SK-N-SH treated with all-trans-retinoic acid at 6 μM for 48 hours (cell line): ENCODE measurements around the gene PLIN5.

Experiments used
- ATAC-seq: fragments of 200-7000 bp; cut with Tn5 transposase; 3 replicates; pipeline ENCODE4 v1.9.1; 2020; ENCODE audit warnings: mild to moderate bottlenecking, moderate library complexity
- ARNTL ChIP-seq: fragments of 450-650 bp; formaldehyde crosslinking; IDR thresholded peaks from 2 replicates; pipeline ENCODE4 v1.5.0; 2020; ENCODE audit warnings: low read depth, mild to moderate bottlenecking, moderate library complexity, borderline replicate concordance
- BACH2 ChIP-seq: fragments of 250-450 bp; sonication (Bioruptor Pico); IDR thresholded peaks from 2 replicates; pipeline ENCODE4 v1.9.0; 2021; ENCODE audit warnings: mild to moderate bottlenecking, borderline replicate concordance
- CREB5 ChIP-seq: fragments of 250-450 bp; sonication (Bioruptor Pico); IDR thresholded peaks from 2 replicates; pipeline ENCODE4 v1.5.1; 2020; ENCODE audit warnings: low read depth, mild to moderate bottlenecking, moderate library complexity
- CSDC2 ChIP-seq: fragments of 250-450 bp; sonication (Bioruptor Pico); IDR thresholded peaks from 2 replicates; pipeline ENCODE4 v1.5.0; 2020; ENCODE audit warnings: mild to moderate bottlenecking, moderate library complexity
- CSRNP3 ChIP-seq: fragments of 250-450 bp; sonication (Bioruptor Pico); IDR thresholded peaks from 2 replicates; pipeline ENCODE4 v1.5.1; 2021; ENCODE audit warnings: mild to moderate bottlenecking, moderate library complexity
- ESRRG ChIP-seq: fragments of 250-450 bp; sonication (Bioruptor Pico); IDR thresholded peaks from 2 replicates; pipeline ENCODE4 v1.6.1; 2021; ENCODE audit warnings: mild to moderate bottlenecking
- GLIS3 ChIP-seq: fragments of 250-450 bp; sonication (Bioruptor Pico); IDR thresholded peaks from 2 replicates; pipeline ENCODE4 v1.5.0; 2020; ENCODE audit warnings: mild to moderate bottlenecking, moderate library complexity
- ISL1 ChIP-seq: fragments of 250-450 bp; sonication (Bioruptor Pico); IDR thresholded peaks from 2 replicates; pipeline ENCODE4 v2.1.2; 2022; ENCODE audit warnings: mild to moderate bottlenecking, moderate library complexity
- OSR1 ChIP-seq: fragments of 250-450 bp; sonication (Bioruptor Pico); IDR thresholded peaks from 2 replicates; pipeline ENCODE4 v1.8.0; 2022; ENCODE audit warnings: moderate library complexity, mild to moderate bottlenecking, inconsistent platforms
- PATZ1 ChIP-seq: fragments of 250-450 bp; sonication (Bioruptor Pico); IDR thresholded peaks from 2 replicates; pipeline ENCODE4 v1.8.0; 2020; ENCODE audit warnings: mild to moderate bottlenecking, moderate library complexity, borderline replicate concordance
- POU6F1 ChIP-seq: fragments of 250-450 bp; sonication (Bioruptor Pico); IDR thresholded peaks from 2 replicates; pipeline ENCODE4 v1.8.0; 2021; ENCODE audit warnings: low read depth, mild to moderate bottlenecking, moderate library complexity, borderline replicate concordance
- PPARA ChIP-seq: fragments of 250-450 bp; sonication (Bioruptor Pico); IDR thresholded peaks from 2 replicates; pipeline ENCODE4 v1.5.0; 2020; ENCODE audit warnings: mild to moderate bottlenecking, borderline replicate concordance
- RARB ChIP-seq: fragments of 250-450 bp; sonication (Bioruptor Pico); IDR thresholded peaks from 2 replicates; pipeline ENCODE4 v1.8.0; 2021; ENCODE audit warnings: mild to moderate bottlenecking, moderate library complexity
- SNAI2 ChIP-seq: fragments of 250-450 bp; sonication (Bioruptor Pico); IDR thresholded peaks from 2 replicates; pipeline ENCODE4 v1.5.0; 2020; ENCODE audit warnings: mild to moderate bottlenecking, moderate library complexity
- TCF4 ChIP-seq: fragments of 250-450 bp; sonication (Bioruptor Pico); IDR thresholded peaks from 2 replicates; pipeline ENCODE4 v1.8.0; 2021; ENCODE audit warnings: mild to moderate bottlenecking, moderate library complexity, borderline replicate concordance
- TOX ChIP-seq: fragments of 250-450 bp; sonication (Bioruptor Pico); IDR thresholded peaks from 2 replicates; pipeline ENCODE4 v1.8.0; 2021; ENCODE audit warnings: mild to moderate bottlenecking, moderate library complexity, borderline replicate concordance
- TSHZ2 ChIP-seq: fragments of 250-450 bp; sonication (Bioruptor Pico); IDR thresholded peaks from 2 replicates; pipeline ENCODE4 v1.5.0; 2020; ENCODE audit warnings: mild to moderate bottlenecking, moderate library complexity
- ZC3H10 ChIP-seq: fragments of 250-450 bp; sonication (Bioruptor Pico); IDR thresholded peaks from 2 replicates; pipeline ENCODE4 v1.5.1; 2021; ENCODE audit warnings: mild to moderate bottlenecking, moderate library complexity
- ZFP3 ChIP-seq: fragments of 250-450 bp; sonication (Bioruptor Pico); IDR thresholded peaks from 2 replicates; pipeline ENCODE4 v1.5.0; 2020; ENCODE audit warnings: mild to moderate bottlenecking, moderate library complexity
- ZFP30 ChIP-seq: fragments of 450-650 bp; formaldehyde crosslinking; IDR thresholded peaks from 2 replicates; pipeline ENCODE4 v1.5.0; 2022; ENCODE audit warnings: mild to moderate bottlenecking, moderate library complexity
- ZNF70 ChIP-seq: fragments of 450-650 bp; formaldehyde crosslinking; IDR thresholded peaks from 2 replicates; pipeline ENCODE4 v1.5.0; 2020; ENCODE audit warnings: mild to moderate bottlenecking, moderate library complexity

PLIN5 gene

GRCh38 chr19:4557971-4558941 is 23.2 kb upstream of the PLIN5 start:
- no peak for ATAC-seq
- TF ChIP-seq POU6F1: no peak
- no peak for TF ChIP-seq ZFP30 (CRISPR knock-in tag)
- TF ChIP-seq RARB: no peak
- TF ChIP-seq CSDC2: no peak
- TF ChIP-seq SNAI2 (CRISPR knock-in tag): no peak
- TF ChIP-seq TCF4: no peak
- TF ChIP-seq BACH2 (CRISPR knock-in tag): no peak
- no peak for TF ChIP-seq ARNTL (CRISPR knock-in tag)
- no peak for TF ChIP-seq TOX (CRISPR knock-in tag)
- no peak for TF ChIP-seq ZFP3 (CRISPR knock-in tag)
- TF ChIP-seq CREB5: no peak
- TF ChIP-seq ZNF70 (CRISPR knock-in tag): no peak
- no peak for TF ChIP-seq TSHZ2 (CRISPR knock-in tag)

- peak; percentile 24; the same call in 2 of the 3 replicates for ATAC-seq
- TF ChIP-seq BACH2 (CRISPR knock-in tag): no peak
- no peak for TF ChIP-seq ZFP3 (CRISPR knock-in tag)
- no peak for TF ChIP-seq RARB
- TF ChIP-seq GLIS3 (CRISPR knock-in tag): no peak
- no peak for TF ChIP-seq PPARA (CRISPR knock-in tag)
- no peak for TF ChIP-seq PATZ1 (CRISPR knock-in tag)
- TF ChIP-seq CSRNP3 (CRISPR knock-in tag): no peak
- TF ChIP-seq ZC3H10 (CRISPR knock-in tag): no peak
- no peak for TF ChIP-seq ESRRG (CRISPR knock-in tag)
- no peak for TF ChIP-seq SNAI2 (CRISPR knock-in tag)
- TF ChIP-seq ISL1 (CRISPR knock-in tag): no peak
- TF ChIP-seq POU6F1: no peak
- no peak for TF ChIP-seq CREB5
- no peak for TF ChIP-seq TCF4
- TF ChIP-seq ZNF70 (CRISPR knock-in tag): no peak
- TF ChIP-seq OSR1 (CRISPR knock-in tag): no peak
- no peak for TF ChIP-seq TSHZ2 (CRISPR knock-in tag)
Observed at GRCh38 chr19:4557144-4557970, 22.3 kb upstream of the PLIN5 start.
